Brain pericyte (primary cell): Measurements from ENCODE around the gene CDK14.

Experiments
- DNase-seq: peaks from one replicate; pipeline ENCODE4 v3.0.0-alpha.2; 2012; ENCODE audit warnings: low read depth, low spot score

Gene CDK14

DNA sequence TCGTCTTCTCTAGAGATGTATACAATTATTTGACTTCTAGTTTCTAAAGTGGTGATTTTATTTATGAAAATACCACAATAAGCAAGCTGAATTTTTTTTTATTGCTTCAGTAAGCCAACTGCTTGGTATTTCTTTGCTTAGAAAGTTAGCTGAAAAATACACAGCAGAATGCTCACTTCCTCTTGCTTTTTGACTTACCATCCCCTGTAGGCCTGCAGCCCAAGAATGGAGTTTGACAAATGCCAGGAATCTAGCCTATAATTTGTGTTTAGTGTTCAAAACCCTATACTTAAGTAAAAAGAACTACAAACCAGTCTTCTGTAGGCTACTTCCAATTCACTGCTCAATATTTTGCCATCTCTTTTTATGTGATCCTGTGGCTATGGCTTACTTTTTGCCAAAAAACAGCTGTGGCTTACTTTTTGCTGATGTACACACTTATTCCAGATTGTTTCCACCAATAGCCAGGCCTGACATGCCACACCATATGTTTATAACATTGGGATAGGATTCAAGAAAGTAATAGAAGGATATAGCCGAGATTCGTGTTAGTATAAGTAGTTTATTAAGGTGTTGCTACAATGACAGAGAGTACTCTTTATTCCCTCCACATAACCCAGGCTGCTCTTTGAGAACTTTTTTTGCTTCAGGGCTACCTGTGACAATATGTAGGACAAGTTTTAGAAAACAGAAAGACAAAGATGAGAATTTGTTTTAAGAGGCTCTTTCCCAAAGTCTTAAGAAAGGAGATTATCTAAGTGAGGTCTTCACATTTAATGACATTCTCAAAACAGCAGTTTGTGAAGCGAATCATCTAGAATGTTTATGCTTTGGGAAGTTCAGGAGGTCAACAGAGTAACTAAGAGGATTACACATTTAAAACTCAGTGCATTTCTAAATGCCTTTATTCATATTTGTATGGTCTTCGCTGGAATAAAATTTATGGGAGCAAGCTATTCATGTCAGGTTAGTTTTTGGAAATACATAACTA, 404.2 kb downstream of the CDK14 start:
- no peak for DNase-seq

DNA sequence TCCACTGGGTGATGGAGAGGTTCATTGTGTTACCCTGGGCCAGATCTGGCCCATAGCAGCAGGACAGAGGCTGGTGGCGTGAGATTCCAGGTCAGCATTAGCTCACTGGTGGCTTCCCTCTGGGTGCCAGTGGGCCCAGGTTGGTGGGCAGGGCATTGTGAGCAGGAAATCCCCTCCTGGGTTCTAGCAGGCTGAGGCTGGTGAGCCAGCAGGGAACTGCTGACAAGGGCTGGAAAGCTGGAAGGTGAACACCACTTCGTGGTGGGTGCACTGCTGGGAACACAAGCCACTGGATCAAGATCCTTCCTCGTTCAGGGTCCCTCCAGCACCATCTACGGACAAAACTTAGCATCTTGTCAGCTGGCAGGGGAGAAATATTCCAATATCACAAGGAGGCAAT, 408.9 kb downstream of the CDK14 start:
- DNase-seq = no peak

DNA sequence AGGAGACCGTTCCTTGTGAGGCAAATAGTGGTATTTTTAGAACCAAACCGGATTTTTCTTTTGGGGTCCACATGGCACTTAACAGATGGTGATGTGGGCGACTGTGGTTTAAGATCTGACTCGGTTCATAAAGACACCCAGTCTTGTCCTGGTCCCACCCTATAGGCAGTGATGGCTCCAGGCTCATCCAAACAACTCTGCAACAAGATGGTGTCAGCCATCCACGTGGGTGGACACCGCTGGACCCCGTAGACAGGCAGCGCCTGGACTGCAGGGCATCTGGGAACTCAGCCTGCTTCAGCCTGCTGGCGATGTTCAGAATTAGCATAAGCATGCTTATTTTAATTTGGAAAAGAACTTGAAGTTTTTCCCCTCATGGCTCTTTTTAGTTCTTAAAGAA, 409.7 kb downstream of the CDK14 start:
- no peak for DNase-seq

DNA sequence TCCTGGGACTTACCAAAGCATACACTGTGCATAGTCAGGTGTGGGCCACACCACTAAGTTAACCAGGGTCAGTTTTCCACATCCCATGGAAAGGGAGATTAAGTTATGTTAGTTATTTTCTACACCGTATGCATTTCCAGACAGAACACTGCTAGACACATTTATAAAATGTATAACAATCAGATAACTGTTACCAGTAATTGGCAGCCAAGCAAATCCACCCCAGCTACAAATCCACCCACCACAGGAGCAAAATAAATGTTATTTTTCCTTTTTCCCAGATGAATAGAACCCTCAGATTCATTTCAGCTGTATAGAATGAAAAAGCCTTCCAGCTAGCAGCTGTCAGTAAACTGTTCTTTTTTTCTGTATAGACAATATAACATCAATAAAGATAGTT, 411.2 kb downstream of the CDK14 start:
- DNase-seq = no peak

DNA sequence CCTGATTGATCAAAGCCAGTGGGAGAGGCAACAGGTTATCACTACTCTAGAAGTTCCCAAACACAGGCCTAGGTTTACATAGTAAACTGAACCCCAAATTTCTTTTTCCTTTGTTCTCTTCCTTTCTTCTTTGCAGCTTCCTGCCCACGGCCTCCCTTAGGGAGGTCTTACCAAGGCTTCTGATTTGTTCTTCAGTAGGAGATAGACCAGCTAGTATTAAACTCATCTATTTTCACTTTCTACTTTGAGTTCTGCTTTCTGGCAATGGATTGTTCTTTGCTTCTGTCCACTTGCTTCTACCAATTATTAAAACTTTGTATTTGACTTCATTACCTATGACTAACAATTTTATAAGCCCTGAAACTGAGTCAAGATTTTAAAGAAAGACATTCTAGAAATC, 417.0 kb downstream of the CDK14 start:
- no peak for DNase-seq

DNA sequence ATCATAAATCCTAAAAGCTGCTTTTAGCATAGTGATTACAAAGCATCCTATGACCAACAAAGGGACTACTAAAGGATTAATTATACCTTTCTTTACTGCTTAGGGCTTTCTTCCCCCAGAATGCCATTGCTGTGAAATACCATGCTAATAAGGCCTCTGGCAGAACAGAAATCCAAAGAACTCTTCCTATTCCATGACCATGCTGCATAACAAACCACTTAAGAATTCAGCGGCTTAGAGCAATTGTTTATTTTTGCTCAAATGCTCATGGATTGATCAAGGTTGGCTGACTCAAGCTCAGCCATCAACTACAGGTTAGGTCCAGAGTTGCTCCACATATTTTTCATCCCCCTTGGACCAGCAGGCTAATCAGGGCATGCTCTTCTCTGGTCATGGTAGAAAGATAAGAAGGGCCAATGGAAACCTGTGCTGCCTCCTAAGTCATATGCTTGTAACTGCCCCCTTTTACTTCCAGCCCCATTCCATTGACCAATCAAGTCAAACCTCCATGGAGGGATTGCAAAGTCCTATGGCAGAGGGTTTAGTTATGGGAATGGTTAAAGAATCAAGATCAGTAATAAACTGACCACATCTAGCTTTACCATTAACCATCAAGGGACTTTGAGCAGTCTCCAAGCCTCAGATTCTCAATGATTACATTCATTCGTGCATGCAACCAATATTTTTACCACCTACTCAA, 423.7 kb downstream of the CDK14 start:
- no peak for DNase-seq

DNA sequence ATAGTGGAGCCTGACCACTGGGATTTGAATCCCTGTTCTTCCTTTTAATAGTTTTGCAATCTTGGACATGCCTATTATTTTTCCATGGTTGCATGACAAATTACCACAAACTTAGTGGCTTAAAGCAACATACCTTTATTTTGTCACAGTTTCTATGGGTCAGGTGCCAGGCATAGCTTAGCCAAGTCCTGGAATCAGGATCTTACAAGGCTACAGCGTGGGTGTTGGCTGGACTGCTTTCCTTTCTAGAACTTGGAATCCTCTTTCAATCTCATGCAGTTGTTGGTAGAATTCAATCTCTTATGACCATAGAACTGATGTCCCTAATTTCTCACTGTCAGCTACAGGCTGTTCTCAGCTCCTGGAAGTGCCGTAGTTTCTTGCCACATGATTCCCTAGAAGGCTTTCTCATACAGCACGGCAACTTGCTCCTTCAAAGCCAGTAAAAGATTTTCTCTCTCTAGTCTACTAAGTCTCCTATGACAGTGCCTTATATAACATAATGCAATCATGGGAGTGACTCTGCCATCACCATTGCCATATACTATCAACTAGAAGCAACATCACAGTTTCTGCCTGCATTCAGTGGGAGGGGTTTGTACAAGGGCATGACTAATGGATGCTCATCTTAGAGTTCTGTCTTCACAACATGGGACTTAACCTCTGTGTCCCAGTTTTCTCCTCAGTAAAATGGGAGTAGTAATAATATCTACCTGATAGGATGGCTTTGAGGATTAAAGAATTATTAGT, 424.7 kb downstream of the CDK14 start:
- no peak for DNase-seq

DNA sequence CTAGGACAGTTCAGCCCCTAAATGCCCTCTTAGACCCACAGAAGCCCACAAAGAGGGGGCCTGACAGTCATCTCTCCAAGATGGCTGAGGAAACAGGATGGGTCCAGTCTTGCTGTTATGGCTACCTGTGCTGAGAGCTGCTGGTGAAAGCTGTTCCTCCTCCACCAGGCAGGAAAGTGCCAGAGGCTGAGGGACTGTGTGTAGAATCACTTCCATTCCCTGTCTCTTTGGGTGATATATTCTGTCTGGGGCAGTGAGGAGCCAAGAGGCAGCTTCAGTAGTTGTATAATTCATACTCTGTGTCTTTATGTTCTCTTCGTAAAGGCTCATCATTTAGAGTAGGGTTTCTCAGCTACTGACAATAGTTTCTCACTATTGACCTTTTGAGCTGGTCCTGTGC, 425.8 kb downstream of the CDK14 start:
- DNase-seq = no peak

DNA sequence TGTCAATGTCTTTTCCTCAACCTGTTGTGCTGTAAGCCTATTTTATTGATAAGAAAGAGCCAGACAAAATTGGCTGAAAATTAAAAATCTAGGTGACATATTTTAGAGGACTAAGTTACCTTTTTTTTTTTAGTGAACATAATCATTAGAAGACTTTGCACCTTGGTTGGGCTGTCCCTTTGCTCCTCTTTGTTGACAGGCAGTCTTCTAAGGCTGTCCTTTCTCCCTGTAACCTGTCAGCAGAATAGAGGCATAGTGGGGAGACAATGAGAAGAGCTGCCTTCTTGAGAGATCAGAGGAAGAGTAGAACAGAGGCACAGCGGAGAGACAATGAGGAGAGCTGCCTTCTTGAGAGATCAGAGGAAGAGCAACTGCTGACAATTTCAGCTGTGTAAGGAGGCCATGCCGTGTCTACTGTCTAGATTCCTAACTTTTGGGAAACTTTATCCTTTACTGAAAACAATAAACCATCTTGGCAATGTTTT, 429.8 kb downstream of the CDK14 start:
- DNase-seq = no peak

DNA sequence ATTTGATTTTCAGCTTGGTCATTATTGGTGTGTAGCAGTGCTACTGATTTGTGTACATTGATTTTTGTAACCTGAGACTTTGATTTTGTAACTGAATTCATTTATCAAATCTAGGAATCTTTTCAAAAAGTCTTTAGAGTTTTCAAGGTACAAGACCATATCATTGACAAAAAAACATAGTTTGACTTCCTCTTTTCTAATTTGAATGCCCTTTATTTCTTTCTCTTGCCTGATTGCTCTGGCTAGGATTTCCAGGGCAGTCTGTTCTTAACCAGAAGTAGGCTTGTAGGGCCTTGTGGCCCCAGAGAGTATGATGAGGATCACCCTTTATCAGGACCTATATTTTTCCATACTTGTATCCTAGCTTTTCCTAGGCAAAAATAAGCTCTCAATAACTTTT, 433.6 kb downstream of the CDK14 start:
- no peak for DNase-seq

DNA sequence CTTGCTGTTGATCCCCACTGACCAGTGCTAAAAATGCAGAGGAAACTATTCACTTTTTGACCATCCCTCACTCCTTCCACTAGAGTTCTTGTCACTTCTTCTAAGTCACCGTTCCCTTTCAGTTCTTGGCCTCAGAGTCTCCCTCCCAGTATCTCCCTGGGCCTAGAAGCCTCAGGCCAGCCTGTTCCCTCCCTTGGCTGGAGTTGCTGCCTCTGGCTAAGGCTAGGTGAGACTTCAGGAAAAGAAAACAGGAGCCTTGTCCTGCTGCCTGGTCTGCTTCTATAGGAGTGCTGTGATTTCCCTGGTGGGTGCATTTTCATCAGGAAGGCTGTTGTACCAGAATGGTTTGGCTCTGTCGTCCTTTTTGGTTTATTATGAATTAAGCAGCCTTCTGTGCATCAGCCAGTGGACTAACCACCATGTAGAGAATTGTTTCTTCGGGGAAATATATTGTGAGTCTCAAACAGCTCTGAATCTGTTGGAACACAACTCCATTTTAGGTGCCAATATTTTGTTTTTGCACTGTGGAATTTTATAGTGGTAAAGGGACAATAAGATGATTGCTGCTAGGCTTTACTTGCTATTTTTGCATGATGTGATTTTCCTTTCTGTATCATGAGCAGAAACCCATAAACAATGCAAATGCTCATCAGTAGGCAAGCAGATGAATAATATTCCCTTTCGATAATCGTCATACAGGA, 434.7 kb downstream of the CDK14 start:
- no peak for DNase-seq

DNA sequence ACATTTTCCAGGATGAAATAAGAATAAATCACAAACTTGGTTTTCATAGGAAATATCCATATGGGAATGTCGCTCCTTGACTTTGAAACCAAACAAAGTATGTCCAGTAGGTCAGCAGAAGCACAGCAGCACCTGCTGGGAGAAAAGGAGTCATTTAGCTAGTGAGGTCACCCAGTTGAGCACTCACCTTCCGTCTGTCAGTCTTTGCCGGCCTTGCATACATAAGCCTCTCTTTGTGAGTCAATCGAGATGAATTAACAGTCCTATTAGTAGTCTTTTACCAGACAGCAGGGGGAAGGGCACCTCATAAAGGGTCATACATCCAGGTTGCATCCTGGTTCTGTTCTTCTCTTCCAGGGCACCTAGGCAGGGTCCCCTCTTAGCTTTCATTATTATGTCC, 435.6 kb downstream of the CDK14 start:
- DNase-seq = no peak

DNA sequence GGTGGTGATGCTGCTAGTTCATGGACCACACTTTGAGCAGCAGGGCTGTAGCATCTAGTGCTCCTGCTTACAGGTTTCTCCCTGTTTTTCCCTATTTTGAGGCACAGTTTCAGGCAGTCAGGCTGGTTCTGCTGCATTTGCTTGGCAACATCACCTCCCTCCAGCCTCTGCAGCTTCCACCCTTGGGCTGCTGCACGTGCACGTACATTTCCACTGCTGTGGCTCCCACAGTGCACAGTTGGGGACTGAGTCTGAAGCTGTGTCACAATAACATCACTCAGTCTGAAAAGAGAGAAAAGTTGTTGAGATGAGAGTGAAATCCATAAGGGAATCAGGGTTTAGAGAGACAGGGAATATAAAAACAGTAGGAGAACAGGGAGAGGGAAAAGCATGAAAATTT, 437.5 kb downstream of the CDK14 start:
- DNase-seq = no peak

DNA sequence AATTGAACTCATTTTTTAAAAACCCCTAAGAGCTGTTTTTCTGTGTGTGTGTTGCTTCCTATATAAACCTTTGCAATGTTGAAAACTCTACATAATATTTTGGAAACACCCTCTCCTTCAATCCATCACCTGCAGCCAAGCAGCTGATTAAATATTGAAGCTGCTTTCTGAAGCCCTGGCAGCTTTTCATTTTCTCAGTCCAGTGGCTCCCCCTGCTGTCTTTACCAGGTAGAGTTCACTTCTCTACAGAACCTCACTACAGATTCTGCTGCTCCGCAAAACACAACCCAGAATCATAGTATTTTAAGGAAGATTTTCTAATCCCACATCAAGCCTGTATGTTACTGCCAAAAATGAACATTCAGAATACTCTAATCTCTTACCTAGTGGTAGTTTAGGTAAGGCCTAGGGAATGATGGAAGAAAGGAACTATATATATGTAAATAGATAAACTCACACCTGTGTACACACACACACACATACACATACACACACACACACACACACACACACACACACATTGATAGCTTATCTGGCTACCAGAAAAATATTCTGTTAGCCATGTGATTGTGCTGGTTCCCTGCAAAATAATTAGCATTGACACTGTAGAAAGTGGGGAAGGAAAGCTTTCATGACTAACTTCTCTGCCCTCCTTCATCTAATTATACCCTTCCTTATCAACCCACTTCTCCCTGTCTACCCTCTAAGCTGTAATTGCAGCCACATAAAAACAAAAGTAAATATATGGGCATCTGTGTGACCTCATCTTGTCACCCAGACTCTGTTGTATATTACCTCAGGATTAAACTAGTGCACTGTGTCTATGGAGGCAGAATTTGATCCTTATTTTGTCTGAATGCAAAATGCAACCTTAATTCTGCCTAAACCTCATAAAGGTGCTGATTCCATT, 438.6 kb downstream of the CDK14 start:
- DNase-seq = peak; percentile 8

DNA sequence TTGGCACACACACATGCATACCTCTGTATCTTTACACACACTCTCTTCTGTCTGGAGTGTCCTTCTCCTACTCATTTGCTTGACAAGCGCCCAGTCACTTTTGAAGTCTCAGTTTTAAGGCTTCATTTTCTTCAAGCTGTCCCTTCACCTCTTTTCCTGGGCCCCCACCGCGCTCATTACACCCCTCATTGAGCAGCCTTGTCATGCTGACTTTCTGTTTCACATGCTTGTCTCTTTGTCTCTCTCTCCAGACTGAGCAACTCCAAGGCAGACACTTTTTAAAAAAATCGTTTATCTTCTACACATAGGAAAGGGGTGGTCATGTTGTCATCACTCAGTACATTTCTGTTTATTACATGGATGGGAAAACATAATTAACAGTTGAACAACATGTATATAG, 442.9 kb downstream of the CDK14 start:
- DNase-seq = no peak

DNA sequence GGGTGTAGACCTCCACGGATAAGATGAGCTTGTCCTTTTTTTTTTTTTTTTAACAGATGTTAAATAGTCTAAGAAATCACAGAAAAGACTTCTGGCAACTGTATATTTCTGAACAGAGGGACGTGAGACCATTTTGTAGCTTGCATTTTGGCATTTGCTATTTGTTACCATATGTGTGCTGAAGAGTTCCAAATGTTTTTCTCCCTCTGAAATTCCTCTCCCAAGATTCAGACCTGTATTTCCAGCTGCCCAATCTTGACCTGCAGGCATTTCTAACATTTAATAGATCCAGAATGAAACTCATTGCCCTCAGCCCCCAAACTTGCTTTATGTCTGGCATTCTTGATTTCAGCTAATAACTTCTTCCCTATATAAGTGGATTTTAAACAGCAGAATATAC, 445.0 kb downstream of the CDK14 start:
- no peak for DNase-seq

DNA sequence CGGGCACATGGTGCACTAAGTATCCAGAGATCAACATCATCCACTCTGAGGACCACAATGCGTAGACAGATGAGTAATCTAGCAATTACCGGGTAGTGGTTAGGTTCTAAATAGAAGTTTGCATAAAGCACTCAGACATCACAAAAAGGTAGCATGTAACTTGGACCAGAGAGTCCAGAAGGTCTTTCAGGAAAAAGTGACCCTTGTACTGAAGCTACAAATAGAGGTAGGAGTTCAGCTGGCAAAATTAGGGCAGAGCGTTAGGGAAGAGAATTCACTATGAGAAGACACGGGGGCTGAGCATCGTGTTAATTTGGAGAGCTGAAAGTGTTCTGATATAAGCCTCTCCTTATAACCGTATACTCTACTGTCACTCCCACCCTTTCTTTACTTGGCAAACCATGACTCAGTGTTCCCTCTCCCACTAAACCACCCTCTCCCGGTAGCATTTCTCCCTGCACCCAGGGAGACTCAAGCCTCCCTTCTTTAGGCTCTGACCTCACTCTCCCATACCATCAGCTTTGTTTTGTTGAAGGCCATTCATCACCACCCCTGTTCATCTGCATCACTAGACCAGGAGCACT, 445.9 kb downstream of the CDK14 start:
- DNase-seq = no peak

DNA sequence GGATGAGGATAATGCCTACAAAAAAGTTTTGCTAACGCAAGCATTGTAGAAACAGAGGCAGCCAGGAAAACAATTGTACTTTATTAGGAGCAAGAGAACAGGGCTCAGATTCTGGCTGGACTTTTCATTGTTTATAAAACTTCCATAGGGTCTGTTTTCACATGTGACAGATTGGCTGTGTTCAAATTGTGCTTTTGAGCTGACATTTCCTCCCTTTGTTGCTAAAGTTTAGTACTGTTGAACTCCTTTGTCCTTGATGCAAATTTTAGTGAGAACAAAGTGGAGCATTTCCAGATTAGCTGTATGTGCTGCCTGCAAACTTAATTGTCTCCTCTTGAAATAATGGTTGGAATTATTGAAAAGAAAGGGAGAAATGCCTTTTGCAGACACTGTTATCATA, 447.1 kb downstream of the CDK14 start:
- no peak for DNase-seq

DNA sequence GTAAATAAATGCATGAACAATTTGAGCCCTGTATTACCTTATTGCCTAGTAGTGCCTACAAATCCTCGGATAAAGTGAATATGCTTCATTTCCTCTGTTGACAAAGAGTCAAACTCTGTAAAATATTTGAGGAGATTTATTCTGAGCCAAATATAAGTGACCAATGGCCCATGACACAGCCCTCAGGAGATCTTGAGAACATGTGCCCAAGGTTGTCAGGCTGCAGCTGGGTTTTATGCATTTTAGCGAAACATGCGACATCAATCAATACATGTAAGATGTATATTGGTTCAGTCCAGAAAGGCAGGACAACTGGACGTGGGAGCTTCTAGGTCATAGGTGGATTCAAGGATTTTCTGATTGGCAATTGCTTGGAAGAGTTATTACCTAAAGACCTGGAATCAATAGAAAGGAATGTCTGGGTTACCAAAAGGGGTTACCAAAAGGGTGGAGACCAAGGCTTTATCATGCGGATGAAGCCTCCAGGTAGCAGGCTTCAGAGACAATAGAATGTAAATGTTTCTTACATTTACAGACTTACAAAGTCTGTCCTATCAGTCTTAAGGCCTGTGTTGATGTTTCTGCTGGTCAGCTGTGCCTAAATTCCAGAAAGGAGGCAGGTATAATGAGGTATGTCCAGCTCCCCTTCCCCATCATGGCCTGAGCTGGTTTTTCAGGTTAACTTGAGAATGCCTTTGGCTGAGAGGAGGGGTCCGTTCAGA, 448.0 kb downstream of the CDK14 start:
- DNase-seq = no peak
